BJ (cell line): Measurements from ENCODE around the gene BCOR. TPM values are rescaled to one million over a fixed set of nuclear protein-coding genes. Genes with fewer than 3 reads are reported as not detected.
A peak's percentile ranks its signal among the peaks of the same experiment; 100 is the strongest.

ENCODE experiments used
- CTCF ChIA-PET: fragments of 350-600 bp; formaldehyde crosslinking; extraction: SDS; loops from one replicate; lab custom pipeline; 2021; ENCODE audit warnings: antibody characterized with exemption, inconsistent platforms; lab: Yijun Ruan, JAX
- POLR2A ChIA-PET: fragments of 300-600 bp; sonication (Branson Sonifier 250); formaldehyde crosslinking; extraction: SDS; loops from one replicate; lab custom pipeline; 2021; ENCODE audit warnings: antibody characterized with exemption; lab: Charles Lee
- DNase-seq: peaks from one replicate; pipeline ENCODE4 v3.0.0-alpha.2; 2011; ENCODE audit warnings: low read depth
- H3K27me3 ChIP-seq: 2 replicates; pipeline ENCODE4 v1.6.0; 2011; ENCODE audit warnings: low read length; ENCODE audit not compliant: control insufficient read depth, insufficient read depth
- H3K36me3 ChIP-seq: 2 replicates; pipeline ENCODE4 v1.5.1; 2011; ENCODE audit warnings: low read length; ENCODE audit not compliant: control insufficient read depth, insufficient read depth
- H3K4me3 ChIP-seq: 2 replicates; pipeline ENCODE4 v1.5.1; 2011; ENCODE audit warnings: low read depth, mild to moderate bottlenecking, control low read depth, low read length
- polyA plus RNA-seq: library from polyadenylated mRNA; depleted of rRNA; stranded (reverse); fragments of >200 nt; gene quantifications from 2 replicates; pipeline ENCODE4 v1.2.3, GENCODE V29; 2011
- TF ChIP-seq, protein P1 (sequence below): IDR thresholded peaks from 2 replicates; pipeline ENCODE4 v1.5.1; 2011; ENCODE audit warnings: low read depth, mild to moderate bottlenecking, control low read depth, inconsistent platforms, low read length, moderate library complexity; ENCODE audit not compliant: insufficient read depth

Gene BCOR
- polyA plus RNA-seq, 1 experiment = 5.6 TPM

DNA sequence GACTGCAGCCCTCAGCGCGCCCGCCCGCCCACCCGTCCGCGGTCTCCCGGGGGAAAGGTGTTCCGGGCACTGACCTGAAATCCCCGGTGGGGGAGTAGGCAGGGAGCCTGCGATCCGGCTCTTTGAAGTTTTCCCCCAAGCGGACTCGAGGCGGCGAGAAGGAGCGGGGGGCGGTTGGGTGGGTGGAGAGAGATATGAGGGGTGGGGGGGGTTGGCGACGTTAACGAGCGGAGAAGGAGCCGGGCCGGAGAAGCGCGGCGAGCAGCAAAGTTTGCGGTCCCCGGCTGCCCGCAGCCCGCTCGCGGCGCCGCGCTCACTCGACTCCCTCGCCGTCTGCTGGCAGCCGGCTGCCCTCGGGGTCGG lies 636 bp downstream of the BCOR start:
- ChIA-PET CTCF (interaction anchor here (0.9 kb wide), 1 partner anchor 170 kb away, joined by 3 read pairs; no protein-coding TSS in a partner anchor), POLR2A (no interaction called here)
- DNase-seq = no peak
- Histone ChIP-seq H3K4me3 (peak overlapping the region; percentile 61), H3K36me3 (no peaks in the 10 kb centered on the region), H3K27me3 (no peaks in the 10 kb centered on the region)
- TF ChIP-seq, protein P1, sequence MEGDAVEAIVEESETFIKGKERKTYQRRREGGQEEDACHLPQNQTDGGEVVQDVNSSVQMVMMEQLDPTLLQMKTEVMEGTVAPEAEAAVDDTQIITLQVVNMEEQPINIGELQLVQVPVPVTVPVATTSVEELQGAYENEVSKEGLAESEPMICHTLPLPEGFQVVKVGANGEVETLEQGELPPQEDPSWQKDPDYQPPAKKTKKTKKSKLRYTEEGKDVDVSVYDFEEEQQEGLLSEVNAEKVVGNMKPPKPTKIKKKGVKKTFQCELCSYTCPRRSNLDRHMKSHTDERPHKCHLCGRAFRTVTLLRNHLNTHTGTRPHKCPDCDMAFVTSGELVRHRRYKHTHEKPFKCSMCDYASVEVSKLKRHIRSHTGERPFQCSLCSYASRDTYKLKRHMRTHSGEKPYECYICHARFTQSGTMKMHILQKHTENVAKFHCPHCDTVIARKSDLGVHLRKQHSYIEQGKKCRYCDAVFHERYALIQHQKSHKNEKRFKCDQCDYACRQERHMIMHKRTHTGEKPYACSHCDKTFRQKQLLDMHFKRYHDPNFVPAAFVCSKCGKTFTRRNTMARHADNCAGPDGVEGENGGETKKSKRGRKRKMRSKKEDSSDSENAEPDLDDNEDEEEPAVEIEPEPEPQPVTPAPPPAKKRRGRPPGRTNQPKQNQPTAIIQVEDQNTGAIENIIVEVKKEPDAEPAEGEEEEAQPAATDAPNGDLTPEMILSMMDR = no peak

DNA sequence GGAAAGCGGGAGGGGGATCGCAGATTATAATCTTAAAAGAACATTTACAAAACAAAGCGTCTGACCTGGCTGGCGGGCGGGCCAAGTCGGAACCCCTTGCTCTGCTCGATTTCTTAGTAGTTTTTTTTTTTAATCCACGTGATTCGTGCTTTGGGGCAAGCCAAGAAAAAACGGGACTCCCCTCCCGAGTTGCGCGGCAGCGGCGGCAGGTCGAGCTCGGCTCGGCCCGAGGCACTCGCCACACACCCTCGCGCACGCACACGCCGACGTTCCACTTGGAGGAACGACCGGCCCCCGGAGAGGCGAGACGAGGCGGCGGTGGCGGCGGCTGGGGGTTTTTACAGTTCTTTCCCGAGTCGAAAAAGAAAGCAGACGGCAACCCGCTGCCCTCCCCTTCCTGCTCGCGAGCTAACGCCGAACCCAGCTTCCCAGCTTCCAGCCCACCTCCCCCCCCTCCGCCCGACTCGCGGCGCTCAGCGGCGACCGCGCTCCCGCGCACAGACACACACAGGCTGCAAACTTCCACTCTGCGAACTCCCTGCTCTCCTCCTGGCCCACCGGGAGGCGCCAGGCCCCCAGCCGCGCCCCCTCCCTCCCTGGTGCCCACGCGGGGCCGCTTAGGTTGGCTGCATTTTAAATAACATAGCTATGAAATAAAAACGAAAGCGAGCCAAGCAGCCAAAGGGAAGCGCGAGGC lies 1.2 kb downstream of the BCOR start:
- POLR2A ChIA-PET = interaction anchor here (0.7 kb wide), 1 partner anchor 1293 kb away, joined by 3 read pairs; no protein-coding TSS in a partner anchor
- H3K4me3 ChIP-seq = peak overlapping the region; percentile 61
- CTCF ChIA-PET = interaction anchor here (0.9 kb wide), 1 partner anchor 171 kb away, joined by 3 read pairs; no protein-coding TSS in a partner anchor
- TF ChIP-seq, protein P1 = no peak
- no peaks in the 10 kb centered on the region for H3K36me3 ChIP-seq
- H3K27me3 ChIP-seq = no peaks in the 10 kb centered on the region
- no peak for DNase-seq

DNA sequence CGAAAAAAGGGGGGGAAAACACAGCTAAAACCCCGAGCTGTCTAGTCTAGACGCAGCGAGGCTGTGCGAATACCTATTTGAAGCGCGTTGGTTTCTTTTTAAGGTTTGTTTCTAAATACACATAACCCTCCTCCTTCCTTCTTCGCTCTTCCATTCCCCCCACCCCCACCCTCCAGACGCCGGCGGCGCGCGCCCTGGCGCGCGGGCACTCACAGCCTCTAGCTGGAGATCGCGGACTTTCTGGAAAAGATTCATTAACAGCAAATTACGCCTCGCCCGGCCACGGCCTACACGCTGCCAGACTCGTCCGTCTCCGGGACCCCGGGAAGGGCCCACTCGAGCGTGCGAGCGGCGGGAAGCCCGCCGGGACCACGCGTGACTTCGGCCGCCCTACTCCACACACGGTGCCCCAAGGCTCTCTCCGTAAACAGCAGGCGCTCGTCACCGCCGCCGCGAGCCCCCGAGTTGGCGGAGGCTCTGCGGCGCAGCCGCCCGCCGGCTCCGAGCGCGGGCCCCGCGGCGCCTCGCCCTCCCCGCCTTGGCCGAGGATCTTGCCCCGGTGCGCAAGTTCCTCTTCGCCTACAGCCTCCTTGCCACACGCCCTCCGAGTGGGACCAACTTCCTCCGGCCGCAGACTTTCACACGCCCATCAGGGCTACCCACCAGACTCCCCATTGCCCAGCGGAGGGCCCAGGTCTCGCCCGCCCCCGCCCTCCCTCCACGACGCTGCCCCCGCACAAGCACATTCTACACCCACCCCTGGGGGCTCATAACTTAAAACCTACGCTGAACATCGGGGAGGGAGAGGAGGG lies 2.0 kb downstream of the BCOR start:
- Histone ChIP-seq H3K36me3 (no peaks in the 10 kb centered on the region), H3K27me3 (no peaks in the 10 kb centered on the region), H3K4me3 (peak overlapping the region; percentile 61)
- CTCF ChIA-PET = interaction anchor here (0.6 kb wide), 1 partner anchor 27 kb away, joined by 3 read pairs; no protein-coding TSS in a partner anchor
- DNase-seq = no peak
- TF ChIP-seq, protein P1 = no peak
- POLR2A ChIA-PET = interaction anchor here (0.7 kb wide), 1 partner anchor 1292 kb away, joined by 3 read pairs; no protein-coding TSS in a partner anchor

DNA sequence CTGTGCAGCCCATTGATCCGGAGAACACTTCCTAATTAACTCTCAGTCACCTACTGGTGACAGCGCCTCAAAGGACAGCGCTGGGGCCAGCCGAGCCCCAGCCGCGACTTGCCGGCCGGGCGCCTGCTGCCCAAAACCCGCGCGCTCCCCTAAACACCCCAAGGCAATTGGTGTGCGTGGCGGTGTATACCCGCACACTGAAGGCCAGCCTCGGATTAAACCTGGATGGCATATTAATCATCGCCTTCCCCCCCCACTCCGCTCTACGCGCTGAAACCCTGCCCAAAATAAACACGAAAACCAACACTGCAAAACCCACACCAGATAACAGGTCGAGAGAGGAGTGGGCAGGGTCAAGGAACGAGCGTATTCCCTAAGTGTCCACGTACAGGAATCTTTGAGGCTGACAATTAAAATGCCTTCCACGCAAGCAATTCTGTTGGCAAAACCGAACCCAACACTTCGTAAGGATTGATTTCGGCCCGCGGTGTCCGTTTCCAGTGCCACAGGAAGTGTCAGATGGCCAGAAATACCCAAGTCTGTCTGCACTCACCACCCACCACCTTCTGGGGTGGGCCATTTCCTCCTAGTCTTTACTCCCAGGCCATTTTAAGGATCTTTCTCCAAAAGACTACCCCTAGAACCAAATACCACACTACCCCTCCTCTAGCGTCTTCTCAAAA lies 2.7 kb downstream of the BCOR start:
- Histone ChIP-seq H3K27me3 (no peaks in the 10 kb centered on the region), H3K36me3 (no peaks in the 10 kb centered on the region), H3K4me3 (peak overlapping the region; percentile 61)
- TF ChIP-seq, protein P1 = no peak
- DNase-seq = no peak
- ChIA-PET CTCF (no interaction called here), POLR2A (no interaction called here)
